A204.1 (cell line): ENCODE data around the gene ZDHHC19.
"Not testable (repeated sequence)": the region's sequence is repeated elsewhere in the genome, so short reads cannot be mapped to it uniquely, and the experiment has no call there.

ENCODE experiments used
- FAIRE-seq: peaks from 2 replicates; lab custom pipeline; 2012; peaks lifted over from hg19 to GRCh38; lab: Jason Lieb, UNC

The ZDHHC19 gene

GRCh38 chr3:196177967-196178366 lies 33.2 kb downstream of the ZDHHC19 start:
- FAIRE-seq, result no peak

DNA sequence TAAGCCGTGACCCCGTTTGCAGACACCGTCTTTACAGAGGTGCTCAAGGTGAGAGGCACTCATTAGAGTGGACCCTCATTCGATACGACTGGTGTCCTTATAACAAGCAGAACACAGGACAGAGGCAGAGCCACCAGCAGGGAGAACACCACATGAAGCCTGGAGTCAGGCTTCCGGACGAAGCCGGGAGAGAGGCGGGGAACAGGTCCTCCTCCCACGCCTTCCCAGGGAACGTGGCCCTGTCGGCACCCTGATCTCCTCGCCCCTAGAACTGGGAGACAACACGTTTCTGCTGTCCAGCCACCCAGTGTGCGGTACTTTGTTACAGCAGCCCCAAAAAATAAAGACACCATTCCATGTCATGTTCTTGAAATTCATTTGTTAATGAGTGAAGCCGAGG lies 33.6 kb downstream of the ZDHHC19 start:
- no peak for FAIRE-seq

GRCh38 chr3:196175722-196176121 lies 35.5 kb downstream of the ZDHHC19 start:
- no peak for FAIRE-seq

- no peak for FAIRE-seq
Measured at GRCh38 chr3:196175116-196175625, 36.0 kb downstream of the ZDHHC19 start.

GRCh38 chr3:196174652-196175051 lies 36.5 kb downstream of the ZDHHC19 start:
- FAIRE-seq, result no peak

DNA sequence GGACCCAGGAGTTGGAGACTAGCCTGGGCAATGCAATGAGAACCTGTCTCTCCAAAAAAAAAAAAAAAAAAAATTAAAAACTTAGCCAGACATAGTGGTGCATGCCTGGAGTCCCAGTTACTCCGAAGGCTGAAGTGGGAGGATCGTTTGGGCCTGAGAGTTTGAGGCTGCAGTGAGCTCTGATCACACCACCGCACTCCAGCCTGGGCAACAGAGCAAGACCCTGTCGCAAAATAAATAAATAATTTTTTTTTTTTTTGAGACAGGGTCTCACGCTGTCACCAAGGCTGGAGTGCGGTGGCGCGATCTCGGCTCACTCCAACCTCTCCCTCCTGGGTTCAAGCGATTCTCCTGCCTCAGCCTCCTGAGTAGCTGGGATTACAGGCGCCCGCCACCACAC lies 40.9 kb downstream of the ZDHHC19 start:
- FAIRE-seq, result not testable (repeated sequence)

- no peak for FAIRE-seq
Measured at GRCh38 chr3:196169836-196170240, 41.4 kb downstream of the ZDHHC19 start.

GRCh38 chr3:196168808-196169391 lies 42.3 kb downstream of the ZDHHC19 start:
- FAIRE-seq, result no peak

DNA sequence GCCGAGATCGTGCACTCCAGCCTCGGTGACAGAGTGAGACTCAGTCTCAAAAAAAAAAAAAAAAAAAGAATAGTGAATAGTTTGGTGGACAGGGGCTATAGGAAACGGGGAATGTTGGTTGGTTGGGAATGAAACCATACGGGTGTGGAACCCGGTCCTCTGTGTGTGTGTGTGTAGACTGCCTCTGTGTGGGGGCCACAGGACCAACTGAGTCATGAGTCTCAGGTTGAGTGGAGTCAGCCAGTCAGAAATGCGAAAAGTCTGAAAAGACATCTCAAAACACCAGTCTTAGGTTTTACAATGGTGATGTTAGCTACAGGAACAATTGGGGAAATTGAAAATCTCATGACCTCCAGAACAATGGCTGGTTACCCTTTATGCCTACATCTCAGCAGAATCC lies 44.5 kb downstream of the ZDHHC19 start:
- no peak for FAIRE-seq

DNA sequence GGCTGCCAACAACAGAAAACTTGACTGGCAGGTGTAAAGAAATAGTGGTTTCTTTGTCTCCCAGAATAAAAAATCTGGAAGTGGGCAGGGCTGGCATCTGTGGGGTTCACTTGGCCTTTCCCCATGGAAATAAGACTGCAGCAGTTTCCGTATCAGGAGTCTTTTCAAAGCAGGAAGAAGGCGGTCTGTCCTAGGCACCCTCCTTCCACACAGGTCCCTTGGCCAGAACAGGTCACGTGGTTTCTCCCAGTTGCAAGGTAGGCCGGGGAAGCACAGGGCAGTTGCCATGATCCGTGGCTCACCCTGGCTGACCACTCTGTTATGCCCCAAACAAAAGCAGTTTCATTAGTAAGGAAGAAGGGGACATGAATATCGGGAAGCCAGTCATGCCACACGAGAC lies 45.4 kb downstream of the ZDHHC19 start:
- FAIRE-seq, result no peak

- not testable (repeated sequence) for FAIRE-seq
Measured at GRCh38 chr3:196165006-196165575, 46.1 kb downstream of the ZDHHC19 start.

- FAIRE-seq, result no peak
Measured at GRCh38 chr3:196164576-196164975, 46.6 kb downstream of the ZDHHC19 start.

DNA sequence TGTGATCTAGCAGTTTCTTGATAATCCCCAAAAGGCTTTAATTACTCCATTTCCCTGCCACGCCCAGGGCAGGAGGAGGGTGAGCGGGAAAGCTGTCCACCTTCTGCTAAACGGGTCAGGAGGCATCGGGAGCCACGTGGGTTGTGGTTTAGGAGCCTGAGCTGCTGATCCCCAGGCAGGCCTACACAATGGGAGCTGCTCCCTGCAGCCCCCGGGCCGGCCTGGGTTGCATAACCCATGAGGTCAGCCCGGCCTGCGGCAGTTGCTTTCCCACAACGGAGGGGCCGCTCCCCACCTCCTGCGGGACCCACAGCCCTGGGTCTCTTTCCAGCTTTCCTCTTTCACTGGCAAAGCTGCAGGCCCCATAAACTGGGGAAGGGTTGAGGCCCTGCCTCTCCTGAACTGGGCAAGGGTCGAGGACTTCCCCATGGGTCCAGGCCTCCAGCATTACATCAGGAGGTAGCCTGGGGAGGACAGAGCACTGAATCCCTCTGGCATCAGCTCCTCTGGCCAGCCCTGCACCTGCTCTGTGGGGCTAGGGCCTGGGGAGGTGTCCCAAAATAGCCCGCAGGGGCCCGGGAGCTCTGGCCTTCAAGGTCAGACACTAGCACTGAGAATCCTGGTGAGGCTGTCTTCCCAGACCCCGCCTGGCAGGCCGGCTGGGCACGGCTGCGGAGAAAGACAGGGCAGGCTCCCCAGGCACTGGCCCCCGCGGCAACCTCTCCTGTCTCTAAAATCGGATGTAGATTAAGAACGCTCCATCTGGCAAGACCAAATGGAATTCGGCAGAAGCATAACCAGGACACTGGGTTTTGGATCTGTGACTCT lies 47.3 kb downstream of the ZDHHC19 start:
- FAIRE-seq, result no peak

DNA sequence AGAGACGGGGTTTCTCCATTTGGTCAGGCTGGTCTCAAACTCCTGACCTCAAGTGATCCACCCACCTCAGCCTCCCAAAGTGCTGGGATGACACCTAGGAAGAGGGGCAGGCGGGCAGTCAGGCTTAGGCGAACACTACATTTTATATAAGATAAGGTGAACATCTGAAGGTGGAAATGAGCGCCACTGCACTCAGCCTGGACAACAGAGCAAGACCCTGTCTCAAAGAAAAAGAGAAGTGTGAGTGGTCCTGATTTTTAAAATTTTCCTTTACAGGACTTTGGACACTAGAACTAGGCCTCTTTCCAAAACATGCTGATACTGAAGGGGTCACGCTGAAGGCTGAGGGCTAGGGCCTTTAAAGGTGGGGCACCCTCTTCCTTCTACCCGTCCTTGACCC lies 48.0 kb downstream of the ZDHHC19 start:
- no peak for FAIRE-seq

DNA sequence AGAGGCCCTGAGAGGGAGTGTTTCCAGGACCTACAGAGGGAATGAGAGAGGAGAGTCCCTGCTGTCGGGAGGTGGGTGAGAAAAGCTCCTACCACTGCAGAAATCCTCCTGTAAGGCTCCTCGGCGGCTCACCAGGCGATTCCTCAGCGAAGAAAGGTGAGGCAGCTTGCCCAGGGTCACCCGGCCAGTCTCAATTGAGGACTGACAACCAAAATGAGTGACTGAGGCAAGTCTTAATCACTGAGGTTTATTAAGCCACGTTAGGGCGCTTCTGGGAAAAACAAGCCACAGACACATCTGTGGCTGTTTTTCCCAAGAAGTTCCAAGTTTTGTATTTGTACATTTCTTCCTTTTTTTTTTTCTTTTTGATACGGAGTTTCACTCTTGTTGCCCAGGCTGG lies 48.5 kb downstream of the ZDHHC19 start:
- no peak for FAIRE-seq

GRCh38 chr3:196159952-196160804 lies 51.0 kb downstream of the ZDHHC19 start:
- no peak for FAIRE-seq

- FAIRE-seq, result no peak
Measured at GRCh38 chr3:196159526-196159925, 51.7 kb downstream of the ZDHHC19 start.

DNA sequence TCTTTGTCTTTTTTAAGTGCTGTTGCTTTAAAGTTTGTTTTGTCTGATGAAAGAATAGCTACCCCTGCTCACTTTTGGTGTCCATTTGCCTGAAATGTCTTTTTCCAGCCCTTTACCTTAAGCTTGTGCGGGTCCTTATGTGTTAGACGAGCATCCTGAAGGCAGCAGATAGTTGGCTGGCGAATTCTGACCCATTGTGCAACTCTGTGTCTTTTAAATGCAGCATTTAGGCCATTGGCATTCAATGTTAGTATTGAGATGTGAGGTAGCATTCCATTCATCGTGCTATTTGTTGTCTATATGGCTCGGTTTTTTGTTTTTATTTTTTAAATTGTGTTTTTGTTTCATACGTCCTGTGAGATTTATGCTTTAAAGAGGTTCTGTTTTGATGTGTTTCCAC lies 55.0 kb downstream of the ZDHHC19 start:
- FAIRE-seq, result no peak

DNA sequence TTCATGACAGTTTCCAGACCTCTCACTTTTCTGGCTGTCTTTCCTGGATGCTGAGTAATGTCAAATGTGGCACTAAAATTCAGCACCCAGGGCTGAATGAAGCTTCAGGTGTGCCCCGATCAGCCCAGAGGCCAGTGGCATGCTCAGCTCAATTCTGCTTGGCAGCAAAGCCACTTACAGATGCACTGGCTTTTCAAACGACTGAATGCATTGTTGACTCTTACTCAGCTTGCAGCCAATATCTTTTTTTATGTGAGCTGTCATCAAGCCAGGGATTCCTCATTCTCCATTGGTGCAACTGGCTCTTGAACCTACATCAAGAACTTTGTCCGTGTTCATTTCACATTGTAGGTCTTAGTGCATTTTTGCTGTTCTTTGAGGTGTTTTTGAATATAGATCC lies 60.7 kb downstream of the ZDHHC19 start:
- FAIRE-seq, result no peak

DNA sequence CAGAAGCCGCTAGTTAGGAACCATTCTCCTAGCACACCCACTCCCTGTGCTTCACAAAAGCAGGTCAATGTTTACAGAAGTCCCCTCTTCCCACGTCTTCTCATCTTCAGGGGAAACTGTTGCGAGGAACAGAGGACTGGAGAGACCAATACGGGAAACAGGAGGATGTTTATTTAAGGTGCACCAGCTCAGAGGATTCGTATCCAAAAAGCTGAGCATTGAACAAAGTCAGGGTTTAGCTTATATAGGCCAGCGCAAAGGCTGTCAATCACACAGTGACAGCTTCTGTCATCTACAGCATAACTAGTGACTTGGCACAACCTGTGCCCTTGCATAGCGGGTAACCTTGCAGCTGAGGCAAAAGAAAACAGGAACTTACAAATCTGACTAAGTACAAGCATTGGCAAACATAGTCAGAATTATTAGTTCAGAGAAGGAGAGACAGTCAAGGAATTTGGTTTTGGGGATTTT lies 61.3 kb downstream of the ZDHHC19 start:
- FAIRE-seq, result no peak

- FAIRE-seq, result no peak
Measured at GRCh38 chr3:196149375-196149774, 61.8 kb downstream of the ZDHHC19 start.
